Transverse colon (tissue), 4 donors: ENCODE measurements around the gene ZNF865. TPM values are rescaled to one million over a fixed set of nuclear protein-coding genes. Genes with fewer than 3 reads are reported as not detected.

Experiments used
- DNase-seq: peaks from one replicate; pipeline ENCODE4 v3.0.0-alpha.2; 2019
- H3K27ac ChIP-seq, 4 donors: fragments of 200-600 bp; sonication (generic); 2 replicates each; pipeline ENCODE4 v1.5.1; 2016 to 2018; ENCODE audit warnings: inconsistent platforms in 4 of 4
- H3K27me3 ChIP-seq: fragments of 200-600 bp; sonication (generic); 2 replicates; pipeline ENCODE4 v1.5.1; 2017; ENCODE audit warnings: inconsistent platforms
- H3K36me3 ChIP-seq, 4 donors: fragments of 200-600 bp; sonication (generic); 2 replicates each; pipeline ENCODE4 v1.5.1; 2017 to 2019; ENCODE audit warnings: inconsistent platforms in 4 of 4
- H3K4me1 ChIP-seq, 4 donors: fragments of 200-600 bp; sonication (generic); 2 replicates each; pipeline ENCODE4 v1.5.1; 2017 to 2020; ENCODE audit warnings: inconsistent platforms in 4 of 4
- H3K4me3 ChIP-seq, 4 donors: fragments of 200-600 bp; sonication (generic); 1 replicate in 1 of 4; 2 replicates in 3 of 4; pipeline versions ENCODE4 v1.5.1 to v1.6.1; 2017 to 2019; ENCODE audit warnings: inconsistent platforms in 4 of 4
- H3K9me3 ChIP-seq, 2 donors: fragments of 200-600 bp; sonication (generic); 2 replicates each; pipeline ENCODE4 v1.5.1; 2017 to 2019; ENCODE audit warnings: inconsistent platforms in 2 of 2
- CTCF ChIP-seq, 5 experiments: fragments of 200-600 bp in 3 of 5; fragments of 450-650 bp in 2 of 5; sonication (generic) in 3 of 5; IDR thresholded peaks; 1 replicate in 2 of 5; 2 replicates in 3 of 5; pipeline ENCODE4 v1.5.1; 2016 to 2017; ENCODE audit warnings: antibody characterized with exemption in 5 of 5, inconsistent platforms in 3 of 5, mild to moderate bottlenecking in 2 of 5, moderate library complexity in 1 of 5
- EP300 ChIP-seq: sonication (generic); formaldehyde crosslinking; IDR thresholded peaks from one replicate; pipeline ENCODE4 v1.6.1; 2017; ENCODE audit warnings: antibody characterized with exemption, low read depth
- POLR2A ChIP-seq: fragments of 450-650 bp; IDR thresholded peaks from one replicate; pipeline ENCODE4 v1.6.1; 2016; ENCODE audit warnings: antibody characterized with exemption, mild to moderate bottlenecking, moderate library complexity
- POLR2AphosphoS5 ChIP-seq, 3 donors: sonication (generic); formaldehyde crosslinking; IDR thresholded peaks; one replicate each; pipeline ENCODE4 v1.6.1; 2016; ENCODE audit warnings: antibody characterized with exemption in 3 of 3
- WGBS, 2 donors: methylation state at CpG; one replicate each; pipeline ENCODE4 v1.1.5; 2018; ENCODE audit warnings: low coverage in 1 of 2; 5-methylcytosine and 5-hydroxymethylcytosine counted together
- in situ Hi-C, 4 donors: fragments of 200-750 bp; cut with MboI; loops; one replicate each; pipeline versions ENCODE4 v1.15.0 to v1.15.1; 2017; ENCODE audit warnings: low sequenced_read_pairs in 3 of 4, low pct_ligation_motif_present in 1 of 4, low pct_unique_long_range_greater_than_20kb in 1 of 4
- intact Hi-C: fragments of 100-400 bp; cut with DNase I; formaldehyde crosslinking; loops from one replicate; pipeline ENCODE4 v1.15.1; 2023; ENCODE audit warnings: low total_unique reads
- total RNA-seq, 4 donors: library from RNA; depleted of rRNA; stranded (reverse); fragments of >200 nt; gene quantifications; one replicate each; pipeline ENCODE4 v1.1.0, GENCODE V29; 2016

Gene ZNF865
- total RNA-seq, 4 donors from 2014 or later: 8.3 to 50.1 (median 13.4) TPM

- intact Hi-C loops (loop anchor here (10.0 kb wide), 1 partner anchor 275 kb away; the partner anchor contains the start of genes RPL28 and TMEM238), in situ Hi-C loops (no loop called here)
- Histone ChIP-seq H3K27me3 (no peaks in the 10 kb centered on the region), H3K4me1 (peaks cover 32 to 41% (median 37%) of the 10 kb centered on the region in 4 donors), H3K4me3 (no peak overlapping the region), H3K27ac (no peak overlapping the region), H3K9me3 (no peaks in the 10 kb centered on the region), H3K36me3 (peaks cover 0 to 45% (median 19%) of the 10 kb centered on the region in 4 donors)
- WGBS, 2 donors: 66 to 91% methylated on average over 4 to 9 of the region's 9 CpGs
- TF ChIP-seq EP300 (no peak), POLR2AphosphoS5 (IDR thresholded peaks at IDR 0.05) (no peak), POLR2A (no peak), CTCF (IDR thresholded peaks at IDR 0.05) (no peak)
- DNase-seq: no peak
These were observed 54.4 kb downstream of the ZNF865 start for GRCh38 chr19:55659822-55660221.

GRCh38 chr19:55660404-55660803 lies 55.0 kb downstream of the ZNF865 start:
- no peaks in the 10 kb centered on the region for H3K27me3 ChIP-seq
- no peak overlapping the region for H3K27ac ChIP-seq
- 83% methylated on average over 12 of the region's 12 CpGs; no CpG with 5 or more reads in 1 of the 2 donors for whole genome bisulfite sequencing, 2 donors
- intact Hi-C loops: no loop called here
- H3K9me3 ChIP-seq: no peaks in the 10 kb centered on the region
- no peak for DNase-seq
- in situ Hi-C loops: no loop called here
- H3K4me3 ChIP-seq: no peak overlapping the region
- H3K36me3 ChIP-seq: peaks cover 0 to 45% (median 20%) of the 10 kb centered on the region in 4 donors
- peaks cover 32 to 41% (median 37%) of the 10 kb centered on the region in 4 donors for H3K4me1 ChIP-seq
- TF ChIP-seq EP300: no peak
- no peak for TF ChIP-seq CTCF (IDR thresholded peaks at IDR 0.05)
- no peak for TF ChIP-seq POLR2A
- no peak for TF ChIP-seq POLR2AphosphoS5 (IDR thresholded peaks at IDR 0.05)

GRCh38 chr19:55660991-55661390 lies 55.5 kb downstream of the ZNF865 start:
- Histone ChIP-seq H3K4me3 (no peak overlapping the region), H3K9me3 (no peaks in the 10 kb centered on the region), H3K36me3 (peaks cover 0 to 45% (median 22%) of the 10 kb centered on the region in 4 donors), H3K27ac (no peak overlapping the region), H3K4me1 (peaks cover 29 to 37% (median 32%) of the 10 kb centered on the region in 4 donors), H3K27me3 (no peaks in the 10 kb centered on the region)
- 83% methylated on average over 16 of the region's 16 CpGs; no CpG with 5 or more reads in 1 of the 2 donors for WGBS, 2 donors
- DNase-seq: no peak
- TF ChIP-seq POLR2A (no peak), CTCF (IDR thresholded peaks at IDR 0.05) (no peak), POLR2AphosphoS5 (IDR thresholded peaks at IDR 0.05) (no peak), EP300 (no peak)
- in situ Hi-C loops (no loop called here), intact Hi-C loops (no loop called here)

GRCh38 chr19:55661826-55662225 lies 56.4 kb downstream of the ZNF865 start:
- Histone ChIP-seq H3K9me3 (no peaks in the 10 kb centered on the region), H3K27me3 (no peaks in the 10 kb centered on the region), H3K27ac (no peak overlapping the region), H3K36me3 (peaks cover 0 to 52% (median 23%) of the 10 kb centered on the region in 4 donors), H3K4me1 (peaks cover 21 to 29% (median 25%) of the 10 kb centered on the region in 4 donors), H3K4me3 (no peak overlapping the region)
- no peak for DNase-seq
- TF ChIP-seq CTCF (IDR thresholded peaks at IDR 0.05): no peak
- no peak for TF ChIP-seq EP300
- no peak for TF ChIP-seq POLR2AphosphoS5 (IDR thresholded peaks at IDR 0.05)
- TF ChIP-seq POLR2A: no peak
- WGBS, 2 donors: 67 to 72% methylated on average over 5 to 7 of the region's 7 CpGs
- in situ Hi-C loops (no loop called here), intact Hi-C loops (no loop called here)
